Gastroesophageal sphincter (tissue), 3 donors: ENCODE results near the gene EXOC4.

ENCODE experiments used
- POLR2A ChIP-seq, 2 donors: fragments of 450-650 bp; IDR thresholded peaks; one replicate each; pipeline ENCODE4 v1.6.1; 2017; ENCODE audit warnings: antibody characterized with exemption in 2 of 2, mild to moderate bottlenecking in 2 of 2, moderate library complexity in 1 of 2
- TF ChIP-seq, protein P1 (sequence below), 4 experiments: fragments of 200-600 bp in 2 of 4; fragments of 450-650 bp in 2 of 4; sonication (generic) in 1 of 4; IDR thresholded peaks; one replicate each; pipeline ENCODE4 v1.5.1; 2017 to 2019; ENCODE audit warnings: antibody characterized with exemption in 4 of 4, mild to moderate bottlenecking in 2 of 4, moderate library complexity in 2 of 4

DNA sequence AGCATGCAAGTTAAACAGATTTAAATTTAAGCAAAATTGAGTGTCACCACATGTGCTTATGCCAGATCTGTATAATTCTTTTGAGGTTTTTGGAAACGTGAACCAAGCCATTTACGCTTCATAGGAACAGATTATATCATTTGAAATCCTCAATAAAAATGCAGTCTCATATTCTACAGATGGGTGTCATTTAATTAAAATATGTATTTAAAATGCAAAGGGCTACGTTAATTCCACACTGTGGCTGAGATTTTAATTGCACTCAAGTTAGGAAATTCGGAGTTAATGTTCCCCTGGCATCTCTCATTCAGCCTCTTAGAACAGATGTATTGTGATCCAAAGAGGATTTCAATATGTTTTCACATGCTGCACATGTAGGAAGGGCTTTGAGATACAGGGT, 709.8 kb downstream of the EXOC4 start:
- no peak for TF ChIP-seq POLR2A (IDR thresholded peaks at IDR 0.05)
- TF ChIP-seq, protein P1, sequence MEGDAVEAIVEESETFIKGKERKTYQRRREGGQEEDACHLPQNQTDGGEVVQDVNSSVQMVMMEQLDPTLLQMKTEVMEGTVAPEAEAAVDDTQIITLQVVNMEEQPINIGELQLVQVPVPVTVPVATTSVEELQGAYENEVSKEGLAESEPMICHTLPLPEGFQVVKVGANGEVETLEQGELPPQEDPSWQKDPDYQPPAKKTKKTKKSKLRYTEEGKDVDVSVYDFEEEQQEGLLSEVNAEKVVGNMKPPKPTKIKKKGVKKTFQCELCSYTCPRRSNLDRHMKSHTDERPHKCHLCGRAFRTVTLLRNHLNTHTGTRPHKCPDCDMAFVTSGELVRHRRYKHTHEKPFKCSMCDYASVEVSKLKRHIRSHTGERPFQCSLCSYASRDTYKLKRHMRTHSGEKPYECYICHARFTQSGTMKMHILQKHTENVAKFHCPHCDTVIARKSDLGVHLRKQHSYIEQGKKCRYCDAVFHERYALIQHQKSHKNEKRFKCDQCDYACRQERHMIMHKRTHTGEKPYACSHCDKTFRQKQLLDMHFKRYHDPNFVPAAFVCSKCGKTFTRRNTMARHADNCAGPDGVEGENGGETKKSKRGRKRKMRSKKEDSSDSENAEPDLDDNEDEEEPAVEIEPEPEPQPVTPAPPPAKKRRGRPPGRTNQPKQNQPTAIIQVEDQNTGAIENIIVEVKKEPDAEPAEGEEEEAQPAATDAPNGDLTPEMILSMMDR (IDR thresholded peaks at IDR 0.05) = no peak
